ENCODE results near the gene FSTL1. TPM values are rescaled to one million over a fixed set of nuclear protein-coding genes. Genes with fewer than 3 reads are reported as not detected.

The FSTL1 gene
- total RNA-seq, 1 donor from 2014 or later: 383 TPM

DNA sequence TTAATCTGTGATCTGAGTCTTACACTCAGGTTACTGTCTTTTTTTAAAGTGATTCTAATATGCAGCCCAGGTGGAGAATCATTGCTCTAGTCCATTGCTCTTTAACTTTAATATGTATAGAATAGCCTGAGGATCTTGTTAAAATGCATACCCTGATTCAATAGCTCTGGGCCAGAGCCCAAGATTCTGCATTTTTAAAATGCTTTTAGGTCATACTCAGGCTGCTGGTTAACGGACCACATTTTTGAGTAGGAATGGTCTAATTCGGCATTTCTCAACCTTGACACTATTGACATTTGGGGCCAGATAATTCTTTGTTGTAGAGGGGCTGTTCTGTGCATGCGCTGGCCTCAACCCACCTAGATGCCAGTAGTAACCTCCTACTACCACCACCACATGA lies 20.9 kb upstream of the FSTL1 start:
- Mint-ChIP-seq H3K36me3 (peaks cover 5% of the 10 kb centered on the region), H3K27ac (no peak overlapping the region), H3K9me3 (peaks cover 18% of the 10 kb centered on the region), H3K4me3 (no peak overlapping the region), H3K4me1 (ENCODE audit: unreplicated experiment) (peaks cover 13% of the 10 kb centered on the region), H3K27me3 (no peaks in the 10 kb centered on the region)
- DNase-seq (ENCODE audit: extremely low spot score, unreplicated experiment): no peak
- TF ChIP-seq, protein P1, sequence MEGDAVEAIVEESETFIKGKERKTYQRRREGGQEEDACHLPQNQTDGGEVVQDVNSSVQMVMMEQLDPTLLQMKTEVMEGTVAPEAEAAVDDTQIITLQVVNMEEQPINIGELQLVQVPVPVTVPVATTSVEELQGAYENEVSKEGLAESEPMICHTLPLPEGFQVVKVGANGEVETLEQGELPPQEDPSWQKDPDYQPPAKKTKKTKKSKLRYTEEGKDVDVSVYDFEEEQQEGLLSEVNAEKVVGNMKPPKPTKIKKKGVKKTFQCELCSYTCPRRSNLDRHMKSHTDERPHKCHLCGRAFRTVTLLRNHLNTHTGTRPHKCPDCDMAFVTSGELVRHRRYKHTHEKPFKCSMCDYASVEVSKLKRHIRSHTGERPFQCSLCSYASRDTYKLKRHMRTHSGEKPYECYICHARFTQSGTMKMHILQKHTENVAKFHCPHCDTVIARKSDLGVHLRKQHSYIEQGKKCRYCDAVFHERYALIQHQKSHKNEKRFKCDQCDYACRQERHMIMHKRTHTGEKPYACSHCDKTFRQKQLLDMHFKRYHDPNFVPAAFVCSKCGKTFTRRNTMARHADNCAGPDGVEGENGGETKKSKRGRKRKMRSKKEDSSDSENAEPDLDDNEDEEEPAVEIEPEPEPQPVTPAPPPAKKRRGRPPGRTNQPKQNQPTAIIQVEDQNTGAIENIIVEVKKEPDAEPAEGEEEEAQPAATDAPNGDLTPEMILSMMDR (conservative IDR thresholded peaks at IDR 0.05): no peak

DNA sequence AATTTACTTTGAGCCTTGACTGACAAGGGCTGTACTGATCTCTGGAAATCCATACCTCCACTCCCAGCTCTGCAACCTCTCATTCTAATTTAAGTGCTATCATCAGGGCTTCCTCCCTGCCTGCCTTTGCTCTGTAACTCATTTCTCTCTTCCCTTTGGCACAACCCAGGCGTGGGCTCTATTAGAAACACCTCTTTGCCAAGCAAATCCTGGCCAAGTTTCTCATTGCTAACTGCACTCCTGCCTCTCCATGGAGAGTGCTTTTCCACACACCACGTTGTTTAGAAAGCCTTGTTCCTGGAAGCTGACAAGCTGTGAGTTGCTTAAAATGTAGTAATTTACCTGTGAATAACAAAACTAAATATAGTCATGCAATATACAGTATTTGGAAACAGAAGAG lies 20.1 kb upstream of the FSTL1 start:
- DNase-seq (ENCODE audit: extremely low spot score, unreplicated experiment): no peak
- Mint-ChIP-seq H3K4me1 (ENCODE audit: unreplicated experiment) (peaks cover 13% of the 10 kb centered on the region), H3K36me3 (peaks cover 5% of the 10 kb centered on the region), H3K4me3 (peak overlapping the region; percentile 16), H3K27me3 (no peaks in the 10 kb centered on the region), H3K9me3 (peaks cover 18% of the 10 kb centered on the region), H3K27ac (peak overlapping the region; percentile 79)
- TF ChIP-seq, protein P1 (conservative IDR thresholded peaks at IDR 0.05): no peak

DNA sequence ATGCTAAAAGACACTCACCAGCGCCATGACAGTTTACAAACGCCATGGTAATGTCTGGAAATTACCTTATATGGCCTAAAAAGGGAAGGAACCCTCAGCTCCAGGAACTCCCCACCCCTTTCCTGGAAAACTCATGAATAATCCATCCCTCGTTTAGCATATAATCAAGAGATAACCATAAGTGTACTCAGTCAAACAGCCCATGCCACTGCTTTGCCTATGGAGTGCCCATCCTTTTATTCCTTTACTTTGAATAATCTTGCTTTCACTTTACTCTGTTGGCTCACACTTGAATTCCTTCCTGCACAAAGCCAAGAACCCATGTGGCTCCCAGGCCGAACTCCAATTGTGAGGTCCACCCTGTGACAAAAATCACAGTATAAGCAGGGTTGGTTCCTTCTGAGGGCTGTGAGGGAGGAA lies 19.1 kb upstream of the FSTL1 start:
- peak overlapping the region; percentile 99 for H3K27ac Mint-ChIP-seq
- DNase-seq (ENCODE audit: extremely low spot score, unreplicated experiment): no peak
- H3K4me1 Mint-ChIP-seq (ENCODE audit: unreplicated experiment): peaks cover 13% of the 10 kb centered on the region
- H3K9me3 Mint-ChIP-seq: peaks cover 18% of the 10 kb centered on the region
- no peaks in the 10 kb centered on the region for H3K27me3 Mint-ChIP-seq
- TF ChIP-seq, protein P1 (conservative IDR thresholded peaks at IDR 0.05): no peak
- H3K36me3 Mint-ChIP-seq: peaks cover 5% of the 10 kb centered on the region
- H3K4me3 Mint-ChIP-seq: peak overlapping the region; percentile 1

DNA sequence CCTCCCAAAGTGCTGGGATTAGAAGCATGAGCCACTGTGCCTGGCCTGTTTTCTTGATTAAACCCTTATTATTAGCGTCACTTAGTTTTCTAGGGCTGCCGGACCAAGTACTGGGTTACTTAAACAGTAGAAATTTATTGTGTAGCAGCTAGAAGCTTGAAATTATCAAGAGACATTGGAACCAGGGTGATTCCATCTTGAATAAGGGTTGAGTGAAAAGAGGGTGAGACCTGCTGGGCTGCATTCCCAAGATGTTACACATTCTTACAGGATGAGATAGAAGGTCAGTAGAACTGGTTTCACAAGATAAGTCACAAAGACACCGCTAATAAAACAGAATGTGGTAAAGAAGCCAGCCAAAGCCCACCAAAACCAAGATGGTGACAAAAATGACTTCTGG lies 18.6 kb upstream of the FSTL1 start:
- no peak for DNase-seq (ENCODE audit: extremely low spot score, unreplicated experiment)
- Mint-ChIP-seq H3K27ac (peak overlapping the region; percentile 99), H3K9me3 (peaks cover 18% of the 10 kb centered on the region), H3K4me3 (peak overlapping the region; percentile 73), H3K27me3 (no peaks in the 10 kb centered on the region), H3K36me3 (peaks cover 5% of the 10 kb centered on the region), H3K4me1 (ENCODE audit: unreplicated experiment) (peaks cover 13% of the 10 kb centered on the region)
- TF ChIP-seq, protein P1 (conservative IDR thresholded peaks at IDR 0.05): no peak

DNA sequence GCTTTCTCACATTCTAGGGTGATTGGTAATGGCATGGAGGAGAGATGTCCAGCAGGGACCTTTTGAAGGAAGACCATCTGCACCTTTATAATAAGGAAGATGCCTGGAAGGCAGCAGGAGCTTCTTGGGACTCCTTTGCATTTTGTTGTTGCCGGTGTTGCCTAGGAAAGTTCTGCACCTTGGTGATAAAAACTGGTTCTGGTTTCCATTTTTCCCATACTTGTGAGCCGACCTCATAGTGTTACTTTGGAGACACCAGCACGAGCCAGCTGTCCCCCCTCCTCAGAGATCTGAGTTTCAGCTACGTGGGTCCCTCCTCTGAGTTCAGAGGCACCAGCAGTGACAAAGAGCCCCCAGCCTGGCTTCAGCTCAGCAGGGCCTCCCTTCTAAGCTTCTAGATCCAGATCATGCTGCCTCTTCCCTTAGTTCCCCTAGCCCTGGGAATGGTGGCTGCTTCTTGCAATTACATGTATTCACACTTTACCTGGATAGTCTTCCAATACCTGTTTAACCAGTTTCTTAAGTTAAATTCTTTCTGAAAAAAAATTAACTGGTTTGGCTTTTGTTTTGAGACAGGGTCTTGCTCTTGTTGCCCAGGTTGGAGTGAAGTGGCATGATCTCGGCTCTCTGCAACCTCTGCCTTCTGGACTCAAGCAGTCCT lies 18.0 kb upstream of the FSTL1 start:
- DNase-seq (ENCODE audit: extremely low spot score, unreplicated experiment): no peak
- Mint-ChIP-seq H3K27ac (peak overlapping the region; percentile 99), H3K9me3 (peaks cover 18% of the 10 kb centered on the region), H3K4me3 (peak overlapping the region; percentile 73), H3K27me3 (no peaks in the 10 kb centered on the region), H3K4me1 (ENCODE audit: unreplicated experiment) (peaks cover 13% of the 10 kb centered on the region), H3K36me3 (peaks cover 5% of the 10 kb centered on the region)
- TF ChIP-seq, protein P1 (conservative IDR thresholded peaks at IDR 0.05): no peak
